GM12878 (cell line): ENCODE data around the gene ANK3. TPM values are rescaled to one million over a fixed set of nuclear protein-coding genes. Genes with fewer than 3 reads are reported as not detected.

ENCODE experiments used
- ATAC-seq: fragments of 200-7000 bp; cut with Tn5 transposase; 3 replicates; pipeline ENCODE4 v1.9.1; 2020; ENCODE audit warnings: mild to moderate bottlenecking, moderate library complexity
- BruUV-seq: library from RNA; stranded (reverse); fragments of 400-500 nt; replicated peaks from 2 replicates; lab custom pipeline; 2021; lab: Mats Ljungman, UMichigan
- CTCF ChIA-PET: fragments of 300-600 bp; sonication (Branson Sonifier 250); formaldehyde crosslinking; extraction: SDS; loops from one replicate; lab custom pipeline; 2021; ENCODE audit warnings: inconsistent platforms; lab: Yijun Ruan, JAX
- POLR2A ChIA-PET: fragments of 350-600 bp; formaldehyde crosslinking; extraction: SDS; loops from one replicate; lab custom pipeline; 2021; ENCODE audit warnings: inconsistent platforms; lab: Charles Lee
- RAD21 ChIA-PET: fragments of 300-600 bp; sonication (Branson Sonifier 250); formaldehyde crosslinking; loops from one replicate; lab custom pipeline; 2023; ENCODE audit warnings: antibody characterized with exemption; ENCODE audit not compliant: unreplicated experiment; lab: Charles Lee
- SMC1A ChIA-PET: fragments of 300-600 bp; sonication (Branson Sonifier 250); formaldehyde crosslinking; loops from one replicate; lab custom pipeline; 2023; ENCODE audit not compliant: unreplicated experiment, uncharacterized antibody; lab: Charles Lee
- DNase-seq: peaks from one replicate; pipeline ENCODE4 v3.0.0-alpha.2; 2011; ENCODE audit warnings: low read depth, low spot score
- FAIRE-seq: peaks from 3 replicates; lab custom pipeline; 2011; peaks lifted over from hg19 to GRCh38; lab: Jason Lieb, UNC
- H2AFZ ChIP-seq: 2 replicates; pipeline ENCODE4 v1.6.0; 2011; ENCODE audit warnings: low read depth, low read length, control low read depth; ENCODE audit not compliant: control insufficient read depth
- H3K27ac ChIP-seq: 2 replicates; pipeline ENCODE4 v1.5.1; 2011; ENCODE audit warnings: control low read depth; ENCODE audit not compliant: control insufficient read depth, insufficient read depth
- H3K27me3 ChIP-seq, 2 experiments: replicated peaks in 1 of 2; 2 replicates each; pipeline versions ENCODE4 v1.6.0 to v1.6.1; 2011; ENCODE audit warnings: low read length in 1 of 2; ENCODE audit not compliant: control insufficient read depth in 2 of 2, insufficient read depth in 2 of 2
- H3K36me3 ChIP-seq, 2 experiments: 2 replicates each; pipeline ENCODE4 v1.5.1; 2011; ENCODE audit warnings: low read length in 1 of 2; ENCODE audit not compliant: control insufficient read depth in 2 of 2, insufficient read depth in 2 of 2
- H3K4me1 ChIP-seq: 2 replicates; pipeline ENCODE4 v1.6.1; 2011; ENCODE audit warnings: mild to moderate bottlenecking, low read length, moderate library complexity, mixed read lengths; ENCODE audit not compliant: control insufficient read depth, insufficient read depth
- H3K4me2 ChIP-seq: 2 replicates; pipeline ENCODE4 v1.6.0; 2011; ENCODE audit warnings: control low read depth; ENCODE audit not compliant: control insufficient read depth, insufficient read depth
- H3K4me3 ChIP-seq: fragments of 200-600 bp; sonication (generic); 2 replicates; pipeline ENCODE4 v1.5.1; 2016
- H3K79me2 ChIP-seq: 2 replicates; pipeline ENCODE4 v1.6.0; 2011; ENCODE audit warnings: low read length; ENCODE audit not compliant: control insufficient read depth, insufficient read depth
- H3K9ac ChIP-seq: 2 replicates; pipeline ENCODE4 v1.8.0; 2011; ENCODE audit warnings: low read length, control low read depth, mixed read lengths; ENCODE audit not compliant: control insufficient read depth, insufficient read depth
- H3K9me3 ChIP-seq: replicated peaks from 3 replicates; pipeline ENCODE4 v1.5.1; 2011; ENCODE audit warnings: mild to moderate bottlenecking, low read length; ENCODE audit not compliant: control insufficient read depth, insufficient read depth
- H4K20me1 ChIP-seq: 2 replicates; pipeline ENCODE4 v1.6.0; 2011; ENCODE audit not compliant: control insufficient read depth, insufficient read depth
- ATF2 ChIP-seq: IDR thresholded peaks from 2 replicates; pipeline ENCODE4 v1.6.1; 2012; ENCODE audit warnings: low read length, inconsistent platforms
- HDAC2 ChIP-seq: fragments of 200-600 bp; sonication (generic); IDR thresholded peaks from 2 replicates; pipeline ENCODE4 v1.6.1; 2017
- KDM1A ChIP-seq: fragments of 200-600 bp; sonication (generic); IDR thresholded peaks from 2 replicates; pipeline ENCODE4 v1.6.1; 2016; ENCODE audit warnings: borderline replicate concordance
- NFYB ChIP-seq: IDR thresholded peaks from 2 replicates; pipeline ENCODE4 v1.6.1; 2011; ENCODE audit warnings: low read depth, mild to moderate bottlenecking, low read length, improper control_type of control experiment, moderate library complexity; ENCODE audit not compliant: insufficient read depth
- SUPT20H ChIP-seq: IDR thresholded peaks from 2 replicates; pipeline ENCODE4 v1.6.1; 2011; ENCODE audit warnings: low read depth, mild to moderate bottlenecking, low read length, moderate library complexity, borderline replicate concordance; ENCODE audit not compliant: control insufficient read depth
- USF2 ChIP-seq: IDR thresholded peaks from 2 replicates; pipeline ENCODE4 v1.6.1; 2011; ENCODE audit warnings: low read depth, low read length, improper control_type of control experiment, borderline replicate concordance
- ZNF384 ChIP-seq: IDR thresholded peaks from 2 replicates; pipeline ENCODE4 v1.6.1; 2012; ENCODE audit warnings: low read depth, mild to moderate bottlenecking, low read length, improper control_type of control experiment, borderline replicate concordance
- ZNF622 ChIP-seq: fragments of 450-650 bp; IDR thresholded peaks from 2 replicates; pipeline ENCODE4 v1.6.1; 2017; ENCODE audit warnings: mild to moderate bottlenecking, inconsistent platforms
- WGBS: methylation state at CpG from one replicate; pipeline ENCODE4 v1.1.6; 2016; ENCODE audit warnings: low lambda C conversion rate; ENCODE audit not compliant: insufficient replicate concordance, insufficient coverage; ENCODE audit errors: missing lambda C conversion rate; 5-methylcytosine and 5-hydroxymethylcytosine counted together
- in situ Hi-C: fragments of 300-500 bp; cut with MboI; formaldehyde crosslinking; loops from 9 replicates; pipeline ENCODE4 v1.14.3; 2018; ENCODE audit warnings: mixed read lengths
- intact Hi-C: fragments of 100-400 bp; cut with micrococcal nuclease; formaldehyde crosslinking; loops from one replicate; pipeline ENCODE4 v1.14.2; 2022; ENCODE audit not compliant: unreplicated experiment
- polyA plus RNA-seq, 11 experiments: library from polyadenylated mRNA; depleted of rRNA in 4 of 11; unstranded in 6 of 11; stranded (reverse) in 5 of 11; fragments of >200 nt; fragmentation: Nextera tagmentation in 4 of 11; fragmentation: Illumina TruSeq in 1 of 11; extraction: Ambion mirVana in 4 of 11; extraction: Trizol in 1 of 11; gene quantifications; 1 replicate in 1 of 11; 2 replicates in 10 of 11; pipeline versions ENCODE4 v1.2.1 to v1.2.3, GENCODE V29; 2011 to 2016; ENCODE audit warnings: inconsistent platforms in 2 of 11, missing spikeins in 2 of 11, low read depth in 1 of 11
- total RNA-seq, 4 experiments: library from RNA; depleted of rRNA in 3 of 4; stranded (reverse); fragments of >200 nt in 3 of 4; fragmentation: Illumina TruSeq in 1 of 4; extraction: Trizol in 1 of 4; gene quantifications; 2 replicates each; pipeline versions ENCODE4 v1.2.1 to v1.2.3, GENCODE V29; 2013 to 2021

Gene ANK3
- total and polyA plus RNA-seq, 10 of the 15 experiments (the other 5 are each of a cell fraction or from before 2014, with no cell fraction given) = 0.06 to 0.82 (median 0.20) TPM; not detected in 2

- TF ChIP-seq HDAC2 (no peak), KDM1A (no peak), USF2 (no peak), ATF2 (no peak), SUPT20H (no peak), NFYB (no peak), ZNF622 (no peak)
These were observed 17.2 kb downstream of the ANK3 start (continued) for GRCh38 chr10:60372436-60372835.

- 9% methylated on average over 2 of the region's 2 CpGs for WGBS
- RAD21 ChIA-PET = no interaction called here
- ATAC-seq (no peak), FAIRE-seq (peak; percentile 35), DNase-seq (no peak)
- 0 out of 4 replicates have a peak, but pooled peaks cover 0 to 3% of the 10 kb centered on the region in 2 experiments for H3K27me3 ChIP-seq
- H3K4me3 ChIP-seq = no peak overlapping the region
- CTCF ChIA-PET = interaction anchor here (0.9 to 1.1 kb wide), 2 partner anchors 11 to 132 kb away, joined by 3 read pairs; no protein-coding TSS in a partner anchor
- intact Hi-C loops (no loop called here), in situ Hi-C loops (no loop called here)
- no peaks in the 10 kb centered on the region for H4K20me1 ChIP-seq
- no peak overlapping the region for H3K27ac ChIP-seq
- SMC1A ChIA-PET = interaction anchor here (1.5 to 2.1 kb wide), 2 partner anchors 10 to 131 kb away, joined by 3 to 6 read pairs; no protein-coding TSS in a partner anchor
- H3K9me3 ChIP-seq = no peaks in the 10 kb centered on the region
- POLR2A ChIA-PET = no interaction called here
- no TSS peak for BruUV-seq
- TF ChIP-seq ZNF384 = no peak
- TF ChIP-seq, all 136 proteins: peak for 0
- Histone ChIP-seq H3K79me2 (no peaks in the 10 kb centered on the region), H3K4me2 (no peak overlapping the region), H3K4me1 (no peaks in the 10 kb centered on the region), H2AFZ (no peak overlapping the region), H3K36me3 (no peaks in the 10 kb centered on the region), H3K9ac (no peak overlapping the region)
These were observed 20.1 kb downstream of the ANK3 start for GRCh38 chr10:60369547-60369930.
